HL-60/S4 treated with phorbol 12-myristate 13-acetate at 8.2 ng/mL for 4 days and 3 days (cell line): ENCODE measurements around the gene SORBS1.

Experiments used
- in situ Hi-C: fragments of 300-500 bp; cut with MboI; formaldehyde crosslinking; loops from 2 replicates; pipeline ENCODE4 v1.15.0; 2022; ENCODE audit warnings: low sequenced_read_pairs

The SORBS1 gene

DNA sequence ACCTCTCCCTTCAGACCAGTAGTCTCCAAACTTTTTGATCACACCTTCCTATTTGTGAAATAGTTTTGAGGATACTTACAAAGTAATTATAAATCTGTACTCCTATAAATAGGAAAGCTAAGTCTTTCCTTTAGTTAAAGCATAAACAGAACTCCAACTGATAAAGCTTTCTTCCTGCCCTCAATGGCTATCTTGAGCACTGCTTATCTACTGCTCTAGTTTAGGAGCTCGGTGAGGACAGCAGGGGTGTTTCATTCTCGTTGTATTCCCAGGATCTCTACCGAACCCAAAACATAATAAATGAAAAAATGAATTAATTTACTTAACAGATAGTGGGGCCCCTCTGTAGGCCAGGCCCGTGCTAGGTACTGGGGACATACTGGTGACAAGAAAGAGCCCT lies 17.7 kb downstream of the SORBS1 start:
- in situ Hi-C loops: no loop called here

DNA sequence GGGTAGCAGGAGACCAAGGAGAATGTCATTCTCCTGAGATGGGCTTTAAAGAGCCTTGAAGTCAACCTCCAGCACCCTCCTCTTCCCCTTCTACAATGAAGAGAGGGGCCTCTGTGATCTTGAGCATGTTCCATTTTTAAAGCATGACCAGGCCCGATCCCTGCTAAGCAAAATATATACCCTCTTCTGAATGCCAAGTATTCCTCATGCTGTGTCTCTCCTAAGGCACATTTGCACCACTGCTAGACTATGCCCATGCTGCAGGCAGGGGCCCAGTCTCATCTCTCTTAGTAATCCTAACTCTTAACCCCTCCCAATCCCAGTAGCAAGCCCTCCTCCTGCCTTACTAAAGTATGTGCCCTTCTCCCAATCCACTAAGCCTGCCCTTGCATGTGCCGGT lies 18.4 kb downstream of the SORBS1 start:
- in situ Hi-C loops: no loop called here

DNA sequence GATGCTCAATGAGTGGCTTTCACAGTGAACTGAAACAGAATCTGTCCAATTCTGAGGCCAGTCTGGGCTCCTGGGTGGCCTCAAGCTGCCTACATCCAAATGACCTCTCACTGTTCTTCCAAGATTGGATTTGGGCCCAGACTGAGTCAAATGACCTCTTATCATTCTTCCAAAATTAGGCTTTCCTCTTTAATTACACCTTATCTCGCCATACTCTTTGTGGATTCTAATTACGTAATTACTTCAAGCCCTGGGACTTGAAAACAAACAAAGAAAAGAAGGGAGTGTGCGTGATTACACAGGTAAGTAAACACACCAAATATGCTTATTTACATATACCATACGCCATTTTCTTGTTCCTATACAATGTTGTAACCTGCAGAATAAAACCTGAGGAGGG lies 18.8 kb downstream of the SORBS1 start:
- in situ Hi-C loops: no loop called here

DNA sequence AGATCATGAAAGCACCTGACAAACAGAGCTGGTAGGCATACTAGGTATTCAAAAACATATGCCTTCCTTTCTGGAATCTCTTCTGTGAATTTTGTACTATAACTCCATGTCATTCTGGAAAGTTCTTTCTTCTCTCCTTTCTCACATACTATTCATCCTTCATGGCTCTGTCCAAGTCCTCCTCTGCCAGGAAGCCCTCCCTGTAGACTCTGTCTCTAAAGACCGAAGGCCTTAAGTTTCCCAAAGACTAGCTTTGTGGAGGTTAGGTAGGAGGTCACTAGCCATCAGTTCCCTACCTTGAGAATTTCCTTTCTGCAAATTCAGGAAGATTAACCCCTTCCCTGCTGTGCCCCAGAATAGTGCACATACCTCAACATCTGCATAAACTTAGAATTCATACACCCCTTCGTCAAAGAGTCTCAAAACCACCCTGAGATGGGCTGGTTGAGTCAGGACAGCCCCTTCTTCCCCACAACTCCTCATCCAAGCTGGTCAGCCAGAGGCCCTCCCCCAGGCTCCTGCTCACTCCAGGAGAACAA lies 20.6 kb downstream of the SORBS1 start:
- in situ Hi-C loops: no loop called here

DNA sequence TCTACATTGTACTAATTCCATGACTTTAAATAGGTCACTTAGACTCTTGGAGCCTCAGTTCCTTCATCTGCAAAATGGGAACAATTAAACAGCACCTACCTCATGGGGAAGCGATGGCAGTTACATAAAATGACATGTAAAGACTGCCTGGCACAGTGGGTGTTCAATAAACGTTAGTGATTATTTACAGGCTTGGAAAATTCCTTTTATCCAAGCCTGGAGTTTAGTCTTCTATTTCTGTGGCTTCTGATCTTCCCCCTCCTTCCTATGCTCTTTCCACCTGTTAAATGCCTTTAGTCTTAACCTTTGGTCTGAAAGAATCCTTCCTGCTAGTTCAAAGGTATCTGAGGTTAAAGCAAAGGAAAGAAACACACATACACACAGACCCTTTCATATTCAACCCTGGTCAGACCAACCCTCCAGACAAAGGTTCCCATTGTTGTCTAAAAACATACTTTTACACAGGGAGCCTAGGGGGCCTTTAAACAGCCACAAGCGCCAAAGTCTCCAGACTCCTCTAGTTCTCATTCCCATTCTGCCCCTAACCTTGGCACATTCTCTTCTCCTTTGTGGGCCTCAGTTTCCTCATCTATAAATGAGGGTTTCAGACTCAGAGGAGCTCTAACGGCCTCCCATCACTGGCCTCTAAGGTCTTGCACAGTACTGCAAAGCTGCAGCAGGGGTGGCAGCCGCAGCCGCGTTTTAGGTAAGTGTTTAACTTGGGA lies 21.4 kb downstream of the SORBS1 start:
- in situ Hi-C loops: no loop called here

DNA sequence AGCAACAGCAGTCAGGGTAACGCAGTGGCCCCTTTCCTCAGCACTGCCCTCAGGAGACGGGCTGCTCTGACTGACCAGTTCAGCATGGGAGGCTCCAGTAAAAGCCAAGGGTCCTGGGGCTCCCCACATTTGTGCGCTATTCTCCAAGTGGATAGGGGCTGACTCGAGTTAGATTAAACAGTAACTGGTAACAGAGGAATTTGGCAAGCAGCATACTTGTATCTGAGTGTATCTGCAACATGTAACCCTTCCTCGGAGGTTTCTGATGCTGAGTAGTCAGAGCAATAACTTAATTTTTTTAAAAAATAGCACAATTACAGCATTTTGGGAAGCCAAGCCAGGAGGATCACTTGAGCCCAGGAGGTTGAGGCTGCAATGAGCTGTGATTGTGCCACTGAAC lies 22.8 kb downstream of the SORBS1 start:
- in situ Hi-C loops: no loop called here

DNA sequence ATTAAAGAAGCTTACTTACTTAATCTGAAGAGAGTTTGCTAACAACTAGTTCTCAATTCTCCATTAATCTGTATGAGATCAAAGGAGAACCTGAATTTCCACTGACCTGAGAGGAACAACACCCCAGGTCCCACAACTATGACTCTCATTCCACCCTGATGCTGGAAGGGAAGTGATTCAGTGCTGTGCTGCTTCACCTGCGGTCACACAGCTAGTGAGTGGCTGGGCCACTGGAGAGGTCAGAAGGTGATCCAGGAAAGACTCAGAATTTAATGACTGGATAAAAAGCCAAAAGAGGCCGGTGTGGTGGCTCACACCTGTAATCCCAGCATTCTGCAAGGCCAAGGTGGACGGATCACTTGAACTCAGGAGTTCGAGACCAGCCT lies 23.6 kb downstream of the SORBS1 start:
- in situ Hi-C loops: no loop called here

DNA sequence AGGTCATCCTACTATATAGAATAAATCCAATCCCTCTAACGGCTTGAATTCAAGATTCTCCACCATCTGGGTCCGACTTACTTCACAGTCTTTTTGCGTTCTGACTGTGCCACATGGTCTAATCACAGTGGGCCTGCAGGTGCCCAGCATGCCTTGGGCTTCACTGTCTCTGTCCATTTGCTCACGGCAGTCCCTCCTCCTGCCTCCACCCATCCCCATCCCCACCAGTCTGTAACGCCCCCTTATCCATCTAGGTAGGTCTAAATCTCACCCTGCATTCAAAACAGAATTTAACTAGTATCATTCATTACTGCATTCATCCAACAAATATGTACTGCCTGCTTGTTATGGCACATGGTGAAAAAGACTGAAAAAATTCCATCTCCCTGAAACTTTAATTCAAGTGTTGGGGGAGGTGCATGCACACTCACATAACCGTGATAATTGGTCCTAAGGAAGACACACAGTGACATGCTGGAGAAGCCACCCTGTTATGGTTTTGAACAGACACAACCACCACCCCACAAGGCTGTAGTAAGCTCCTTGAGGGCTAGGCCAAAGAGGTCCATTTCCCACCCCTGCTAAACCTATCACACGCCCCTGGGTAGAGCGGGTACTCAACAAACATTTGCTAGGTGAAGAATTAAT lies 24.2 kb downstream of the SORBS1 start:
- in situ Hi-C loops: no loop called here

DNA sequence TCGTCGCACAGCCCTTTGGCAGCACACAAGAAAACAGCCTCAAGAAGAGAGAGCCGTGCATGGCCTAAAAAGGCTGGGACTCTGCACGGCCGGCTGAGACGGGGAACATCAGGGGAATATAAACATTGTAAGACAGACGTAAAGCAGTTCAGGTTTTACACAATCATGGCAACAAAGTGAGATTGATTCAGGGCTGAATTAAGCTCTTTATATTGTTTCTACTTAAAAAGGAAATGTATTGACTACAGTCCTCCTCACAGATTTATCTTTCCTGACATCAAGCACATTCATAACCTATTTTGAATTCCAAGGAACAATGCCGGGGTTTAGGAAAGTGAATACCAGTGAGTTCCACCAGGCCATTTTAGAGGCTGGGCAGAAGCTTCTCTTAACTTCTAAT lies 25.2 kb downstream of the SORBS1 start:
- in situ Hi-C loops: no loop called here

DNA sequence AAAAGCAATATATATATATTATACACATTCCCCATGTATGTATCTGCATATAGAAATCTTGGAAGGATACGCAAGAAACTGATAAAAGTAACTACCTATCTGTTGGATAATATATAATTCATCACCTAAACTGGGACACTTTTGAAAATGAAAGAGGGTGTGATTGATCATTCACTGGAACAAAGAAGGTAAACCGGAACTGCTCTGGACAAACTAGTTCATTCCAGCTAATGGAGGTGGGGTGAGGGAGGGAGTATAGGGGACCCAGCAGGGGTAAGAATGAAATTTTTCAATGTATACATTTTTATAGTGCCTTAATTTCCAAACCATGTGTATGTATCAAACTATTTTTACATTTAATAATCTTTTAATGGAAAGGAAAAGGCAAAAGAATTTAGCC lies 25.6 kb downstream of the SORBS1 start:
- in situ Hi-C loops: no loop called here

DNA sequence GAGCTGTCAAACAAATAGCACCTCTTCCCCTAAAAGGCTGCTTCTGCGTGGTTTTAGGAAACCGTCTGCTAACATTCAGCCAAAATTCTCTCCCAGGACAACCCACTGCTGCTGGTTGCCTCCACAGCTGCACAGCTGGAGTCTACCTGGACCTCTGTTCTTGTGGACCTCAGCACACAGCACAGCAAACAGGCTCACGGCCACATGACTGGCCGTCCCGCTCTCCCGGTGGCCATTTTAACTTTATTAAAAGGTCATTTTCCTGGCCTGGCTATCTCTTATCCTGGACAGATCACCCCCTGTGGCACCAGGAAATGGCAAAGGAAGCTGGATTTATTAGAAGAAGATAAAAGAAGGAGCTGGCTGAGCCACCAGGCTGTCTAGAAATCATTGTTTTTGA lies 27.6 kb downstream of the SORBS1 start:
- in situ Hi-C loops: no loop called here

DNA sequence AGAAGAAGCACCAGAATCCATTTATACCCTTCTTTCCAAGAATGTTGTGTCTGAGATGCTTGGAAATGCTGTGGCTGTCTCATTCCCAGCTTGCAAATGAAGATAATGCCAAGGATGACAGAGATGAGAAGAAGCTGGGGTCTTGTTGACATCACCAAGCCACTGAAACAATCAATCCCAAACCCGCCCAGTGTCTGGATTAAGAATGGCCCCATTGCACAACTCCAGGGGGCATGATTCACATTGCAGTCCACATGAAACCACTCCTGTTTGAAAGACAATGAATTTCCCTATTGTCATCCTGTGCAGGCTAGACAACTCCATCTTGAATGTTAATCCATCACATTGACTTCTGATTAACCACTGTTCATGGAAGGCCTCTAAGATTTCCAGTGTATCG lies 28.6 kb downstream of the SORBS1 start:
- in situ Hi-C loops: no loop called here

DNA sequence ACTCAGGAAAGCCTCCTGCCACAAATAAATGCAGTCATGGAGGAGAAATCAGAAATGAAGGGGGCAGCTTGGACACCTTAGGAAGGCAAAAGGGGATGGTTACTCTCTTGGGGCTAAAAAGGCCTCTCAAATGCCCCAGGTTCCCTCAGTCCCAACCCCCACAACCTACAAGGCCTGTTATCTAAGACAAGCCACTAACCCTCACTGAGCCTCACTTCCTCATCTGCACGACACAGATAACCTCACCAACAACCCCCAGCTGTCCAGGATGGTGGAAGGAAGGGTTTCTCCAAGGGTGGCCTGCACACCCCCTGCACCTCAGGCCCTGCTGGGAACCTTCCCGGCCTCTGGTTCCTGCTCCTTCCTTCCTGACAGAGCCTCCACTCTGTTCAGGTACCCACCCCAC lies 29.2 kb downstream of the SORBS1 start:
- in situ Hi-C loops: no loop called here

DNA sequence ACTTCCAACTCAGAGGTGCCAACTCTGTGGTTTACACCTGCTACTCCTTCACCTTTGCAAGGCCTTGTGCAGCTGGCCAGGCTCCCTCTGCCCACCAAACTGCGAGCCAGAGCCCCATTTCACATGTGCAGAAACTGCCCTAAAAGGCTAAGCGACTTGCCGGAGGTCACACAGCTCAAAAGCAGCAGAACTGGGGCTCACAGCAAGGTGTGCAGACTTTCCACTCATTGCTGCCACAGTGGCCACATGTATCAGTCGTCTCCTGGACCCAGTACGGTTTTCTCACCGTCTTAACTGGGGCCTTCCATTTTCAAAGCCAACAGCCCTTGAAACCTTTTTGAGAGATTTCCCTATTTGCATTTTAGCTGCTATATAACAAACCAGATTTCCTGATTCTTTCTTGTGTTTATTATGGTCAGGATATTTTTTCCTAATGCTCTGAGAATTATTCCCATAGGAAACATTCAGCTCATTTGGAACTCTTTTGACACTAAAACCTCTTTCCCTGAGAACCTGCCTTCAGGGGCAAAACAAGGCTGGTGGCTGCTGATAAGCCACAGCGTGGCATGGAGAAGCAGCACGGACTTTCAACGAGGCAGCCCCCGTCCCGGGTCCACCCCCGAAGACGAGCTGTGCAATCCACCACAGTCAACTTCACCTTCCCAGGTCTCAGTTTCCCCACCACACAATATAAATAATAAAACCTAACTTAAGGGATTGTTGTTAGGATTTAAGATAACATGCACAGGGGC lies 29.9 kb downstream of the SORBS1 start:
- in situ Hi-C loops: no loop called here

DNA sequence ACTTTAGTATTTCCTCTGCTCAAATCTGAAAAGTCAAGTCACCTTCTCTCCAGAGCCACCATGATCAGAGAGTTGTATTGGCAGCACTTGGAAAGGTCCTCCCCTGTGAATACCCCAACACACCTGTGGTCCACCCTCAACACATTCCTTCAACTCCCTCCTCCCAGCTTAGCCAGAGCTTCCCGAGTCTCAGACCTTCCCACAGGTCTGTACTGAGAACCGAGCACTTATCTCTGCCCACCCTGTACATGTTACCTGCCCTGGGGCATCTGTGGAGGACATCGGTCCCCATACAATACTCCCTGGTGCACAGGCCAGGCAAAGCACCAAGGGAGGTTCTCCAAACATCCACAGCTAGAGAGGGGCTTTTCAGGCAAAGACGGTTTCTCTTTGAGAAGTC lies 30.6 kb downstream of the SORBS1 start:
- in situ Hi-C loops: no loop called here

DNA sequence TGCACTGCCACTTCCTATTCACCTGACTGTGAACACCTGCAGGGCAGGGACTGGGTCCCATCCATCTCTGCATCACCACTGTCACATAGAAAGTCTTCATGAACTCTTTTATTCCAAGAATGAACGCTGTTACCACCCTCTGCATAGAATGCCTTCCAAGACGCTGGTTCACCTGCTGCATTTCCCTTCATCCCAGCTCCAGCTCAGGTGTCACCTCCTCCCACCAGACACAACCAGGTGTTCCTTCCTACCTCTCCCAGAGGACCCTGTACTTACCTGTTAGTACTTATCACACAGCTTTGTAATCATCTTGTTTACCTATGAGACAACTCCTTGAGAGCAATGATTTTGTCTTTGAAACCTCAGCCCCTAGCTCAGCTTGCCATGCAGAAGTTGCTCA lies 31.1 kb downstream of the SORBS1 start:
- in situ Hi-C loops: no loop called here

DNA sequence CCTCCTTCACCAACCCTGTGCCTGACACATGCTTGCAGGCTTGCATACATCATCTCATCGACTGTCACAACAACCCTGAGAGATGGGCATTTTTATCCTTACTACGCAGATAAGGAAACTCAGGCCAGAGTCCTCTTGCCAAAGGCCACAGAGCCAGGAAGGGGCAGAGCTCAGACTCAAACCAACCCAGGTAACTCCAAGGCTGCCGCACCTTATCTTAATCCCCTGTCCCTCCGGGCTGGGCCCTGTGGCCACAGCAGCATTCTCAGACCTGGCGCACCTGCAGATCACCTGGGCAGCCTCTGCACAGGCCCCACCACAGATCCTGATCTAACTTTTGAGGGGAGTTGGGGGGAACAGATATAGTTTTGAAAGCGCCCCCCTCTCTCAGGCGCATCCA lies 35.1 kb downstream of the SORBS1 start:
- in situ Hi-C loops: no loop called here

DNA sequence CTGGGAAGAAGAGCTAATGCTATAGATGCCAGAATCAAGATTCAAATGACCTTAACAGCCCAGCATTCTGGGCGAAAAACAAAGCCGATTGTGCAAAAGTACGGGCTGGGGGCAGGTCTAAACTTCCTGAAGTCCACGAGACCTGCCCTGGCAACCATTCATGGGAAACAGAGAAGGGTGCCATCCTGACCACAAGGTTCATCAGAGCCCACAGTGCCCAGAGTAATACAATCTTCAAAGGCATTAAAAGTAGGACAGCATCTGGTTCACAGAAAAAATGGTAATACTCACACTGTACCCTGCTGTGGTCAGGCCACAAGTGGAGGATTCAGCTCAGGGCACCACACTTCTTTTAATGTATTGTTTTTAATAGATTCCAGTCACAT lies 36.1 kb downstream of the SORBS1 start:
- in situ Hi-C loops: no loop called here

DNA sequence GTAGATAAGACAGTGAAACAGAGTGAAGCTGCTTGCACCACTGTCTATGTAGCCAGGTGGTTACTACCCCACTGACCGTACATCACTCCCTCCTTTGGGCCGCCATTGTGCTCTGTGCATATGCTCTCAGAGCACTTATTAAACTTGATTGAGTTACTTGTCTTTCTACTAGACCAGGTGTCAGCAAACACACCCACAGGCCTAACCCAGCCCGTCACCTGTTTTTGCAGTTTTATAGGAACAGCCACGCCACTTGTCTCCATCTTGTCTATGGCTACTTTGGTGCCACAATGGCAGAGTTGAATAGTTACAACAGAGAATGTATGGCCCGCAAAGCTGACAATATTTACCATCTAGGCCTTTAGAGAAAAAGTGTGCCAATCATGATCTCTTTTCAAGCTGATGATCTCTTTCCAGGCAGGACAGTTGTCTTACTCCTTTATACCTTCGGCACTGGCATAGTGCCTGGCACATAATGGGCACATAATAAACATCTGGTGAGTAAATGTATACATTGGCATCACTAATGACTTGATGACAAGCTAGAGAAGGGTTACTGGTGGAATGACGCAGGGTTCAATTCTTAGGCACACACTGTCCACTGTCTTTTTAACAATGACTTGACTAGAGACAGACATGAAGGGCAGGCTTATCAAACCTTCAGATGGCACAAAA lies 36.7 kb downstream of the SORBS1 start:
- in situ Hi-C loops: no loop called here

DNA sequence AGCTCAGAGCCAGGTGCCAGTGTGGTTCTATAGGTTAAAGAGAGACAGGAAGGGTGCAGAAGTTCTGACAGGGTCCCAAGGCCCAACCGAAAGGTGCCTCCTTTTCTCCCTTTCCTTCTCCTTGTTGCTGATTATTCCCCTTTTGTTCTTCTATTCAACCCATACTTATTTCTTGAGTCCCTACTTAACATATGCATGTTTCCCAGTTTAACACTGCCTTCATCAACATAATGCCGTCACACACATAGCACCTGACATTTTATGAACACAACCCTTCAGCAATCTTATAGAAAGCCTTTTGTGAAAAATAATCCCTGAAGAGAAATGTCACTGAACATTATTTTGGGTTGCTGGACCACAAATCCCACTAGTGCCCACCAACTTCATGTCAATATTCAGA lies 39.1 kb downstream of the SORBS1 start:
- in situ Hi-C loops: no loop called here

DNA sequence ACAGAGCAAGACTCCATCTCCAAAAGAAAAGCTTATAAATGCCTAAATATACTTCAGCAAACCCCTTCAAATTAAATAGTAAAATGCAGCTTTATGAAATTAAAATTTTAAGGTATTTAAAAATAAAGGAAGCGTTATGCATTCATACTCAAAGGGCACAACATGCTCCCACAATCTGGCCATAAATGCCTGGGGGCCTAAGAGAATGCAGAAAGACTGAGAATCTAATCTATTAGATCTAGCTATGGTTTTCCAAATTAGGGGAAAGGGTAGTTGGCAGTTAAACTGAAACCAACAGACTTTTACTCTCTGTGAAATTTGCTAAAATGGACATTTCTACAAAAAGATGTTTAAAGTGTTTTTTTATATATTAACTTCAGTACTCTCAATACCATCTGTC lies 40.6 kb downstream of the SORBS1 start:
- in situ Hi-C loops: no loop called here
